Endodermal cell (in vitro differentiated cells): Measurements from ENCODE around the gene HAPLN3. TPM values are rescaled to one million over a fixed set of nuclear protein-coding genes. Genes with fewer than 3 reads are reported as not detected.

ENCODE experiments used
- DNase-seq: peaks from one replicate; pipeline ENCODE4 v3.0.0-alpha.2; 2017
- H3K27ac ChIP-seq: 2 replicates; pipeline ENCODE4 v1.5.1; 2013; ENCODE audit warnings: mild to moderate bottlenecking, low read depth, low read length, moderate library complexity
- H3K27me3 ChIP-seq: 2 replicates; pipeline ENCODE4 v1.6.1; 2013; ENCODE audit warnings: mild to moderate bottlenecking, low read length, moderate library complexity; ENCODE audit not compliant: insufficient read depth, control insufficient read depth, poor library complexity, severe bottlenecking
- H3K36me3 ChIP-seq: 2 replicates; pipeline ENCODE4 v1.7.0; 2013; ENCODE audit warnings: mild to moderate bottlenecking, low read length, moderate library complexity; ENCODE audit not compliant: control insufficient read depth, insufficient read depth
- H3K4me1 ChIP-seq: one replicate; pipeline ENCODE4 v1.7.0; 2013; ENCODE audit warnings: low read length; ENCODE audit not compliant: control insufficient read depth, insufficient read depth
- H3K4me3 ChIP-seq: 2 replicates; pipeline ENCODE4 v1.5.1; 2013; ENCODE audit warnings: mild to moderate bottlenecking, low read length, moderate library complexity
- H3K9ac ChIP-seq: 2 replicates; pipeline ENCODE4 v1.6.1; 2013; ENCODE audit warnings: mild to moderate bottlenecking, low read length, moderate library complexity; ENCODE audit not compliant: poor library complexity, severe bottlenecking; ENCODE audit errors: extremely low read depth
- H3K9me3 ChIP-seq: 2 replicates; pipeline ENCODE4 v1.6.1; 2013; ENCODE audit warnings: mild to moderate bottlenecking, low read length, moderate library complexity; ENCODE audit not compliant: control insufficient read depth
- H3K27ac Mint-ChIP-seq: 2 replicates; pipeline ENCODE4 v1.8.0; 2020; ENCODE audit warnings: mixed read lengths
- H3K27me3 Mint-ChIP-seq: 2 replicates; pipeline ENCODE4 v1.8.0; 2021; ENCODE audit warnings: mild to moderate bottlenecking, mixed read lengths; ENCODE audit not compliant: insufficient read depth
- H3K36me3 Mint-ChIP-seq: 2 replicates; pipeline ENCODE4 v1.8.0; 2020; ENCODE audit warnings: low read depth, mixed read lengths
- H3K4me1 Mint-ChIP-seq: 2 replicates; pipeline ENCODE4 v1.8.0; 2020; ENCODE audit warnings: mixed read lengths
- H3K4me3 Mint-ChIP-seq: 2 replicates; pipeline ENCODE4 v1.8.0; 2020; ENCODE audit warnings: mild to moderate bottlenecking, moderate library complexity, mixed read lengths
- H3K9me3 Mint-ChIP-seq: 2 replicates; pipeline ENCODE4 v1.8.0; 2020; ENCODE audit warnings: mild to moderate bottlenecking, mixed read lengths
- CTCF ChIP-seq: fragments of 200-600 bp; sonication (generic); conservative IDR thresholded peaks from 2 replicates; pipeline ENCODE4 v1.5.0; 2021; ENCODE audit warnings: antibody characterized with exemption, mild to moderate bottlenecking
- WGBS, 2 experiments: methylation state at CpG; one replicate each; pipeline versions ENCODE4 v1.1.5 to v1.1.7; 2013; ENCODE audit warnings: missing lambda C conversion rate in 2 of 2, mixed read lengths in 1 of 2; ENCODE audit not compliant: insufficient coverage in 1 of 2, insufficient read length in 1 of 2; 5-methylcytosine and 5-hydroxymethylcytosine counted together
- total RNA-seq, 2 donors: library from RNA; stranded (reverse); fragmentation: NEBNext Ultra II Directional in 1 of 2; extraction: Animal tissue kit (Norgen Biotek cat#: 25700) in 1 of 2; gene quantifications; 2 replicates in 1 of 2; 3 replicates in 1 of 2; pipeline ENCODE4 v1.2.1, GENCODE V29; 2021

HAPLN3 gene
- total RNA-seq, 2 donors from 2014 or later: 5.8 to 15.6 TPM

- Mint-ChIP-seq H3K27me3 (peaks cover 18% of the 10 kb centered on the region), H3K36me3 (no peaks in the 10 kb centered on the region), H3K4me1 (no peaks in the 10 kb centered on the region), H3K4me3 (no peak overlapping the region), H3K27ac (no peak overlapping the region), H3K9me3 (peaks cover 9% of the 10 kb centered on the region)
- DNase-seq: no peak
- H3K36me3 ChIP-seq: no peaks in the 10 kb centered on the region
- H3K4me3 ChIP-seq: no peak overlapping the region
- H3K9ac ChIP-seq: no peak overlapping the region
- no peak for TF ChIP-seq CTCF
- H3K27ac ChIP-seq: no peak overlapping the region
- 91 to 94% methylated on average over 12 to 13 of the region's 13 CpGs for WGBS, 2 experiments
- no peaks in the 10 kb centered on the region for H3K4me1 ChIP-seq
- H3K9me3 ChIP-seq: no peaks in the 10 kb centered on the region
- H3K27me3 ChIP-seq: no peaks in the 10 kb centered on the region
Measured at GRCh38 chr15:88873786-88874185, 21.6 kb downstream of the HAPLN3 start.

GRCh38 chr15:88872706-88873105, 22.6 kb downstream of the HAPLN3 start:
- Mint-ChIP-seq H3K4me3 (no peak overlapping the region), H3K9me3 (peaks cover 9% of the 10 kb centered on the region), H3K27me3 (peaks cover 23% of the 10 kb centered on the region), H3K4me1 (no peaks in the 10 kb centered on the region), H3K27ac (no peak overlapping the region), H3K36me3 (no peaks in the 10 kb centered on the region)
- Histone ChIP-seq H3K27ac (no peak overlapping the region), H3K4me3 (no peak overlapping the region), H3K36me3 (no peaks in the 10 kb centered on the region), H3K9ac (no peak overlapping the region), H3K4me1 (no peaks in the 10 kb centered on the region), H3K27me3 (no peaks in the 10 kb centered on the region), H3K9me3 (no peaks in the 10 kb centered on the region)
- TF ChIP-seq CTCF: no peak
- no peak for DNase-seq
- WGBS, 2 experiments: 87 to 92% methylated on average over 5 to 9 of the region's 9 CpGs

DNA sequence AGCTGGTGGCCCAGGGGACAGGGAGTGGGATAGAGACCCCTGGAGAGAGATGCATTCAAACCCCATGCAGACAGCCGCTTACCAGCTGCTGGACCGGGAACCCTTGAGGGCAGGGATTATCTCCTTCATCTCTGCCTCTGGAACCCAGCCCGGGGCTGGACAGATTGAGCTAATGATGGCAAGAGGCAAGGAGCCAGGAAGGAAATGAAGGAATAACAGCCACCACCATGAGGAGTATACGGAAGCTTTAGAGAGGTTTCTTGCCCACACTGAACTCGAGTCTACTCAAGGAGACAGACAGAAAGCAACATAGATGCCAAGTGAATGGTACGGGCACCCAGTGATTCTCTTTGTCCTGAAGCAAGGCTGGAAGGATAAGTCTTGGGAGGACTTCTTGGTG, 23.2 kb downstream of the HAPLN3 start:
- H3K36me3 Mint-ChIP-seq: no peaks in the 10 kb centered on the region
- Histone ChIP-seq H3K9ac (no peak overlapping the region), H3K27me3 (no peaks in the 10 kb centered on the region), H3K4me1 (no peaks in the 10 kb centered on the region), H3K27ac (no peak overlapping the region), H3K9me3 (no peaks in the 10 kb centered on the region), H3K36me3 (no peaks in the 10 kb centered on the region), H3K4me3 (no peak overlapping the region)
- no peak for TF ChIP-seq CTCF
- peaks cover 9% of the 10 kb centered on the region for H3K9me3 Mint-ChIP-seq
- H3K27me3 Mint-ChIP-seq: peaks cover 25% of the 10 kb centered on the region
- H3K4me1 Mint-ChIP-seq: no peaks in the 10 kb centered on the region
- H3K4me3 Mint-ChIP-seq: no peak overlapping the region
- 81 to 87% methylated on average over 5 to 6 of the region's 6 CpGs for WGBS, 2 experiments
- no peak for DNase-seq
- H3K27ac Mint-ChIP-seq: no peak overlapping the region
